HL-60 (cell line): ENCODE measurements around the gene FAM3A.
"Not testable (repeated sequence)": the region's sequence is repeated elsewhere in the genome, so short reads cannot be mapped to it uniquely, and the experiment has no call there.

Experiments
- DNase-seq, 2 experiments: peaks; one replicate each; pipeline ENCODE4 v3.0.0-alpha.2; 2010 to 2020; ENCODE audit warnings: low read depth in 1 of 2, low spot score in 1 of 2
- H3K27ac ChIP-seq: fragments of 250-450 bp; sonication (Bioruptor Pico); replicated peaks from 2 replicates; pipeline ENCODE4 v1.5.1; 2020; ENCODE audit warnings: mild to moderate bottlenecking, moderate library complexity
- H3K27me3 ChIP-seq: fragments of 250-450 bp; sonication (Bioruptor Pico); 2 replicates; pipeline ENCODE4 v1.5.1; 2021; ENCODE audit warnings: mild to moderate bottlenecking, moderate library complexity; ENCODE audit not compliant: insufficient read depth, poor library complexity, severe bottlenecking
- H3K4me3 ChIP-seq: replicated peaks from 2 replicates; pipeline ENCODE4 v1.5.1; 2011; ENCODE audit warnings: mild to moderate bottlenecking, control low read depth, low read length; ENCODE audit not compliant: insufficient read depth
- GABPA ChIP-seq: IDR thresholded peaks from 2 replicates; pipeline ENCODE4 v1.6.1; 2012; ENCODE audit warnings: low read depth
- POLR2AphosphoS5 ChIP-seq: IDR thresholded peaks from 2 replicates; pipeline ENCODE4 v1.6.1; 2012; ENCODE audit warnings: low read depth
- SPI1 ChIP-seq: IDR thresholded peaks from 2 replicates; pipeline ENCODE4 v1.6.1; 2012; ENCODE audit warnings: low read depth, mild to moderate bottlenecking, borderline replicate concordance
- TF ChIP-seq, protein P1 (sequence below): IDR thresholded peaks from 2 replicates; pipeline ENCODE4 v1.6.1; 2012; ENCODE audit warnings: low read depth; ENCODE audit not compliant: insufficient replicate concordance
- TF ChIP-seq, protein P2 (sequence below): IDR thresholded peaks from one replicate; pipeline ENCODE4 v1.5.1; 2011; ENCODE audit warnings: low read length, control low read depth, inconsistent platforms; ENCODE audit not compliant: insufficient read depth

FAM3A gene

DNA sequence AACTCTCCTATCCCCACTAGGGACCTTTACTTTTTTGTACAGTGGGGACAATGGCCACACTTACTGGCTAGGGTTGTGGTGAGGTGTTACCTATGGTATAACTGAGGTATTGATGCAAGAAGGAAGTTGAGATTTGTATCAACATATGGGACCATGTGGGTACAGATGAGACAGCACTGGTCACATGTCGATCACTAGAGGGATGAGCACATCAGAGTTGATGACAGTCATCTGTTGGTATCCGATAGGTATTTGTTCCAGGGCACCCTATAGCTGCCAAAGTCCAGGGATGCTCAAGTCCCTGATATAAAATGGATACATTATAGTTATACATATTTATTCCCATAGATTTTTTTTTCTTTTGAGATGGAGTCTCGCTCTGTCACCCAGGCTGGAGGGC, 13.0 kb downstream of the FAM3A start:
- Histone ChIP-seq H3K4me3 (no peak overlapping the region), H3K27ac (no peak overlapping the region), H3K27me3 (no peaks in the 10 kb centered on the region)
- TF ChIP-seq SPI1 = no peak
- TF ChIP-seq POLR2AphosphoS5 = no peak
- TF ChIP-seq GABPA = no peak
- TF ChIP-seq, protein P1, sequence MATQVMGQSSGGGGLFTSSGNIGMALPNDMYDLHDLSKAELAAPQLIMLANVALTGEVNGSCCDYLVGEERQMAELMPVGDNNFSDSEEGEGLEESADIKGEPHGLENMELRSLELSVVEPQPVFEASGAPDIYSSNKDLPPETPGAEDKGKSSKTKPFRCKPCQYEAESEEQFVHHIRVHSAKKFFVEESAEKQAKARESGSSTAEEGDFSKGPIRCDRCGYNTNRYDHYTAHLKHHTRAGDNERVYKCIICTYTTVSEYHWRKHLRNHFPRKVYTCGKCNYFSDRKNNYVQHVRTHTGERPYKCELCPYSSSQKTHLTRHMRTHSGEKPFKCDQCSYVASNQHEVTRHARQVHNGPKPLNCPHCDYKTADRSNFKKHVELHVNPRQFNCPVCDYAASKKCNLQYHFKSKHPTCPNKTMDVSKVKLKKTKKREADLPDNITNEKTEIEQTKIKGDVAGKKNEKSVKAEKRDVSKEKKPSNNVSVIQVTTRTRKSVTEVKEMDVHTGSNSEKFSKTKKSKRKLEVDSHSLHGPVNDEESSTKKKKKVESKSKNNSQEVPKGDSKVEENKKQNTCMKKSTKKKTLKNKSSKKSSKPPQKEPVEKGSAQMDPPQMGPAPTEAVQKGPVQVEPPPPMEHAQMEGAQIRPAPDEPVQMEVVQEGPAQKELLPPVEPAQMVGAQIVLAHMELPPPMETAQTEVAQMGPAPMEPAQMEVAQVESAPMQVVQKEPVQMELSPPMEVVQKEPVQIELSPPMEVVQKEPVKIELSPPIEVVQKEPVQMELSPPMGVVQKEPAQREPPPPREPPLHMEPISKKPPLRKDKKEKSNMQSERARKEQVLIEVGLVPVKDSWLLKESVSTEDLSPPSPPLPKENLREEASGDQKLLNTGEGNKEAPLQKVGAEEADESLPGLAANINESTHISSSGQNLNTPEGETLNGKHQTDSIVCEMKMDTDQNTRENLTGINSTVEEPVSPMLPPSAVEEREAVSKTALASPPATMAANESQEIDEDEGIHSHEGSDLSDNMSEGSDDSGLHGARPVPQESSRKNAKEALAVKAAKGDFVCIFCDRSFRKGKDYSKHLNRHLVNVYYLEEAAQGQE = no peak
- TF ChIP-seq, protein P2, sequence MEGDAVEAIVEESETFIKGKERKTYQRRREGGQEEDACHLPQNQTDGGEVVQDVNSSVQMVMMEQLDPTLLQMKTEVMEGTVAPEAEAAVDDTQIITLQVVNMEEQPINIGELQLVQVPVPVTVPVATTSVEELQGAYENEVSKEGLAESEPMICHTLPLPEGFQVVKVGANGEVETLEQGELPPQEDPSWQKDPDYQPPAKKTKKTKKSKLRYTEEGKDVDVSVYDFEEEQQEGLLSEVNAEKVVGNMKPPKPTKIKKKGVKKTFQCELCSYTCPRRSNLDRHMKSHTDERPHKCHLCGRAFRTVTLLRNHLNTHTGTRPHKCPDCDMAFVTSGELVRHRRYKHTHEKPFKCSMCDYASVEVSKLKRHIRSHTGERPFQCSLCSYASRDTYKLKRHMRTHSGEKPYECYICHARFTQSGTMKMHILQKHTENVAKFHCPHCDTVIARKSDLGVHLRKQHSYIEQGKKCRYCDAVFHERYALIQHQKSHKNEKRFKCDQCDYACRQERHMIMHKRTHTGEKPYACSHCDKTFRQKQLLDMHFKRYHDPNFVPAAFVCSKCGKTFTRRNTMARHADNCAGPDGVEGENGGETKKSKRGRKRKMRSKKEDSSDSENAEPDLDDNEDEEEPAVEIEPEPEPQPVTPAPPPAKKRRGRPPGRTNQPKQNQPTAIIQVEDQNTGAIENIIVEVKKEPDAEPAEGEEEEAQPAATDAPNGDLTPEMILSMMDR = no peak
- no peak for DNase-seq

GRCh38 chrX:154502098-154502497, 13.9 kb downstream of the FAM3A start:
- TF ChIP-seq, protein P1 = no peak
- no peak for TF ChIP-seq SPI1
- no peak for TF ChIP-seq POLR2AphosphoS5
- TF ChIP-seq, protein P2 = no peak
- no peak for TF ChIP-seq GABPA
- no peaks in the 10 kb centered on the region for H3K27me3 ChIP-seq
- no peak overlapping the region for H3K27ac ChIP-seq
- DNase-seq = no peak
- no peak overlapping the region for H3K4me3 ChIP-seq

GRCh38 chrX:154501423-154501822, 14.6 kb downstream of the FAM3A start:
- H3K4me3 ChIP-seq, H3K27ac ChIP-seq, H3K27me3 ChIP-seq, DNase-seq: not testable (repeated sequence)

DNA sequence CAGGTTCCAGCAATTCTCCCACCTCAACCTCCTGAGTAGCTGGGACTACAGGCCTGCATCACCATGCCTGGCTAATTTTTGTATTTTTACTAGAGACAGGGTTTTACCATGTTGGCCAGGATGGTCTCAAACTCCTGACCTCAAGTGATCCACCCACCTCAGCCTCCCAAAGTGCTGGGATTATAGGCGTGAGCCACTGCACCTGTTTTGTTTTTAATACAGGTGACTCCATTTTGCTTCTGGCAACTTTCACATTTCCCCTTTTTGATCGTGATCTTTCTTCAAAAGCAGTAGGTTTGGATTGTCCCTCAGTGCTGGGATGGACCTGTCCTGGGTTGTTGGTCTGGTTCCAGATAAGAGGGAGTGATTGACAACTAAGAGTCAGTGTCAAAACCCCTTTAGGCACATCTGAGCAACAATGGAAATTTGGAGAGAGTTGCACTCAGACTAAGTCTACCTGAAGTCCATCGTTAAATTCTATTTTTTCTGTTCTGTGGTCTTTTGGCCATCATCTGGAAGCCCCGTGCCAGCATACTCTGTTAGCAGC, 19.4 kb downstream of the FAM3A start:
- not testable (repeated sequence) for DNase-seq, H3K27ac ChIP-seq, H3K4me3 ChIP-seq, H3K27me3 ChIP-seq

GRCh38 chrX:154495472-154495922, 20.5 kb downstream of the FAM3A start:
- DNase-seq = no peak
- no peak overlapping the region for H3K4me3 ChIP-seq
- H3K27me3 ChIP-seq = no peaks in the 10 kb centered on the region
- H3K27ac ChIP-seq = no peak overlapping the region
- TF ChIP-seq GABPA (no peak), SPI1 (no peak), POLR2AphosphoS5 (no peak)
- TF ChIP-seq, protein P2 = no peak
- TF ChIP-seq, protein P1 = no peak
